SK-N-SH (cell line): ENCODE data around the gene RHCE.

Experiments
- CTCF ChIP-seq: fragments of 200-600 bp; sonication (generic); IDR thresholded peaks from 2 replicates; pipeline ENCODE4 v1.6.1; 2017; ENCODE audit warnings: antibody characterized with exemption, mild to moderate bottlenecking, moderate library complexity
- ELF1 ChIP-seq: IDR thresholded peaks from 2 replicates; pipeline ENCODE4 v1.4.0; 2012
- EP300 ChIP-seq, 2 experiments: IDR thresholded peaks; 2 replicates each; pipeline versions ENCODE4 v1.4.0 to v1.6.1; 2012; ENCODE audit warnings: borderline replicate concordance in 1 of 2, low read depth in 1 of 2, low read length in 1 of 2
- GABPA ChIP-seq: IDR thresholded peaks from 2 replicates; pipeline ENCODE4 v1.4.0; 2012; ENCODE audit warnings: low read depth, mild to moderate bottlenecking
- MAX ChIP-seq: IDR thresholded peaks from 2 replicates; pipeline ENCODE4 v1.4.0; 2012; ENCODE audit warnings: low read depth
- TF ChIP-seq, protein P1 (sequence below): IDR thresholded peaks from 2 replicates; pipeline ENCODE4 v1.6.1; 2012; ENCODE audit warnings: mild to moderate bottlenecking, low read depth, low read length, moderate library complexity

- TF ChIP-seq ELF1 (no peak), CTCF (no peak), EP300 (IDR thresholded peaks at IDR 0.05; ENCODE audit: borderline replicate concordance in 1 of 2, low read depth in 1 of 2, low read length in 1 of 2) (no peak), MAX (no peak), GABPA (no peak)
- TF ChIP-seq, protein P1, sequence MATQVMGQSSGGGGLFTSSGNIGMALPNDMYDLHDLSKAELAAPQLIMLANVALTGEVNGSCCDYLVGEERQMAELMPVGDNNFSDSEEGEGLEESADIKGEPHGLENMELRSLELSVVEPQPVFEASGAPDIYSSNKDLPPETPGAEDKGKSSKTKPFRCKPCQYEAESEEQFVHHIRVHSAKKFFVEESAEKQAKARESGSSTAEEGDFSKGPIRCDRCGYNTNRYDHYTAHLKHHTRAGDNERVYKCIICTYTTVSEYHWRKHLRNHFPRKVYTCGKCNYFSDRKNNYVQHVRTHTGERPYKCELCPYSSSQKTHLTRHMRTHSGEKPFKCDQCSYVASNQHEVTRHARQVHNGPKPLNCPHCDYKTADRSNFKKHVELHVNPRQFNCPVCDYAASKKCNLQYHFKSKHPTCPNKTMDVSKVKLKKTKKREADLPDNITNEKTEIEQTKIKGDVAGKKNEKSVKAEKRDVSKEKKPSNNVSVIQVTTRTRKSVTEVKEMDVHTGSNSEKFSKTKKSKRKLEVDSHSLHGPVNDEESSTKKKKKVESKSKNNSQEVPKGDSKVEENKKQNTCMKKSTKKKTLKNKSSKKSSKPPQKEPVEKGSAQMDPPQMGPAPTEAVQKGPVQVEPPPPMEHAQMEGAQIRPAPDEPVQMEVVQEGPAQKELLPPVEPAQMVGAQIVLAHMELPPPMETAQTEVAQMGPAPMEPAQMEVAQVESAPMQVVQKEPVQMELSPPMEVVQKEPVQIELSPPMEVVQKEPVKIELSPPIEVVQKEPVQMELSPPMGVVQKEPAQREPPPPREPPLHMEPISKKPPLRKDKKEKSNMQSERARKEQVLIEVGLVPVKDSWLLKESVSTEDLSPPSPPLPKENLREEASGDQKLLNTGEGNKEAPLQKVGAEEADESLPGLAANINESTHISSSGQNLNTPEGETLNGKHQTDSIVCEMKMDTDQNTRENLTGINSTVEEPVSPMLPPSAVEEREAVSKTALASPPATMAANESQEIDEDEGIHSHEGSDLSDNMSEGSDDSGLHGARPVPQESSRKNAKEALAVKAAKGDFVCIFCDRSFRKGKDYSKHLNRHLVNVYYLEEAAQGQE, result no peak
Observed at GRCh38 chr1:25361901-25362300, 58.7 kb downstream of the RHCE start.
